Retinal pigment epithelial cell (primary cell): ENCODE data around the gene C22orf39.

Source experiments
- DNase-seq: peaks from one replicate; pipeline ENCODE4 v3.0.0-alpha.2; 2010; ENCODE audit warnings: low read depth
- H3K4me3 ChIP-seq: 2 replicates; pipeline ENCODE4 v1.5.1; 2011; ENCODE audit warnings: mild to moderate bottlenecking, low read length, control low read depth, moderate library complexity
- TF ChIP-seq, protein P1 (sequence below): conservative IDR thresholded peaks from 2 replicates; pipeline ENCODE4 v1.5.1; 2011; ENCODE audit warnings: low read depth, low read length, control low read depth, inconsistent platforms

Gene C22orf39

DNA sequence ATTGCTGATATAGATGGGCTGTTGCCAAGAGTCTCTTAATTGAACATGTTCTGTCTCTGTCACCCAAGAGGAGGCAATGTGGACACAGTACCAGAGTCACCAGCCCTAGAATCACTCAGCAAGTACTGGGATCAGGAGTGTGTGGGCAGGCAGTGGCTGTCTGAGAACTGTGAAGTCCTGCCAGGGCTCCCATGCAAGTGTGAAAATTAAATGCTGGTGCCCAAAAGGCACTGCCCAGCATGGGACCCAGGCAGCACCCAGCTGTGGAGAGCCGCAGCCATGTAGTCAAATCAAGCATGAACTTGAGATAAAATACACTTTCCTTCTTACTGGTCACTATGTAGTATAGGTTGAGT is 35.8 kb downstream of the C22orf39 start:
- TF ChIP-seq, protein P1, sequence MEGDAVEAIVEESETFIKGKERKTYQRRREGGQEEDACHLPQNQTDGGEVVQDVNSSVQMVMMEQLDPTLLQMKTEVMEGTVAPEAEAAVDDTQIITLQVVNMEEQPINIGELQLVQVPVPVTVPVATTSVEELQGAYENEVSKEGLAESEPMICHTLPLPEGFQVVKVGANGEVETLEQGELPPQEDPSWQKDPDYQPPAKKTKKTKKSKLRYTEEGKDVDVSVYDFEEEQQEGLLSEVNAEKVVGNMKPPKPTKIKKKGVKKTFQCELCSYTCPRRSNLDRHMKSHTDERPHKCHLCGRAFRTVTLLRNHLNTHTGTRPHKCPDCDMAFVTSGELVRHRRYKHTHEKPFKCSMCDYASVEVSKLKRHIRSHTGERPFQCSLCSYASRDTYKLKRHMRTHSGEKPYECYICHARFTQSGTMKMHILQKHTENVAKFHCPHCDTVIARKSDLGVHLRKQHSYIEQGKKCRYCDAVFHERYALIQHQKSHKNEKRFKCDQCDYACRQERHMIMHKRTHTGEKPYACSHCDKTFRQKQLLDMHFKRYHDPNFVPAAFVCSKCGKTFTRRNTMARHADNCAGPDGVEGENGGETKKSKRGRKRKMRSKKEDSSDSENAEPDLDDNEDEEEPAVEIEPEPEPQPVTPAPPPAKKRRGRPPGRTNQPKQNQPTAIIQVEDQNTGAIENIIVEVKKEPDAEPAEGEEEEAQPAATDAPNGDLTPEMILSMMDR: no peak
- no peak for DNase-seq
- H3K4me3 ChIP-seq: no peak overlapping the region

DNA sequence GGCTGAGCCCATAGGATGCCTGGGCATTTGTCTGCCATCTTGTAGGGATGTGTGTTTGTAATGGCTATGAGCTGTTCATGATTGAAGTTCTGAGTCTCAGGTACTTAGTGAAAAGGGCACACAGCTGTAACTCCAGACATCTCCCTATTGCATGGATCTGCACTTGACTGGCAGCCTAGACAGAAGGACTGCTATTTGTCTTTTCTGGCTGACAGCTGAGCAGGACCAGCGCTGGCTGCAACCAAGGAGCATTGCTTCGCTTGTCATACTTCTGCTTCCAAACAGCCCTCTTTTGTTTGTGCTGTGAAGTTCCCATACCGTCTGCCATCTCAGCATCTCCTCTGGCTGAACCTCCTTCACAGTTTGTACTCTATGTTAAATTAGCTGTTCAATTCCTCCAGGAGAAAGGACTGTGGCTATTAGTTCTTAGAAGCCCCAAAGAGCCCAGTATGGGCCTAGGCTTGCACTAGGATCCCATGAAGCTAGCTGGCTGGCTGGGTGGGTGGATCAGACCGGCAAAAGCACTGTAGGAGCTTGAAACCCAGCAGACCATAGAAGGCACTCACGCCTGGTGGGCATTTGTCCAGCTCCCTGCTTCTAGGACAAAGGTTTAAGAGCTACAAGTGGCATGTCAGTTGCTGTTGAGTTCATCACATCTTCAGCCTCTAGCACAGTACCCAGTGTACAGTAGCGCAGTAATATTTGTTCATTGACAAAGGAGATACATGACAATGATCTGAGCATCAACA is 36.4 kb downstream of the C22orf39 start:
- no peak overlapping the region for H3K4me3 ChIP-seq
- TF ChIP-seq, protein P1: no peak
- DNase-seq: no peak

DNA sequence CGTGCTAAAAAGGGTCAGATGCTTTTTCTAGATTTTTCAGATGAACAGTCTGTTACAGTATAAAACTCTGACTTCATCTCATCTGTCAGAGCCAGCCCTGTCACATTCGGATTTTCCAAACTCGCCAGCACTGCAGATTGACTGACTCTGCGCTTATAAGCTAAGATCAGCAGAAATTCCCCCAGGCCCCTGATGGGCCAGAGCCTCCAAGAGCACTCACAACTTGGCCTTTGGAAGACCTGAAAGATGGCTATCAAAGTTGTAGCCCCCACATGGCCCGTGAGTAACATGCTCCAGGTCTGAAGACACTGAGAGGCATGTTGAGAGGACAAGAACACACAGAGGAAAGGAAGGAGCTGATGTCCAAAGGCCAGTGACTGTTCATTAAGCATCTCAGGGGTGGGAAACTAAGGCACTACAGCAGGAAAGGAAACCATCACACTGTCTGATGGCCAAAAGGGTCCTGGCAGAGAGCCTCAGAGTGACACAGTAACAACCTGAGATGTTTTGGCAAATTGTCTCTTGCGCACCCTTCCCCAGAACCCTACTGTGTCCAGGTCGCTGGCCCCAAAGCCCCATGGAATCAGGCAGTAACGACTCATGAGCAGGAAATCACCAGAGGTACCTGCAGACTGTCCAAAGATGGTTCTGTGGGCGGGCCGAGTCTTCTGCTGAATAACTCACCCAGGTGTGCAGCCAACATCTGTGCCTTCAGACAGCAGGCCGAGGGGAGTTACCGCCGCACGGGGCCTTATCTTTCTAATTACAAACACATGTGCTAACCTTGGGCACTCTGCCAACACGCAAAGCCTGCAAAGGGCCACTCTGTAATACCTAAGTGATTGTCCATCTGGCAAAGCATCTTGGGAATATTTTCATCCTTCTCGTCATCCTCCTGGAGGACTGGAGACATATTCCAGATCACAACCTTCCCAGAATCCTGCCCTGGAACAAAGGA is 39.6 kb downstream of the C22orf39 start:
- TF ChIP-seq, protein P1: no peak
- DNase-seq: no peak

DNA sequence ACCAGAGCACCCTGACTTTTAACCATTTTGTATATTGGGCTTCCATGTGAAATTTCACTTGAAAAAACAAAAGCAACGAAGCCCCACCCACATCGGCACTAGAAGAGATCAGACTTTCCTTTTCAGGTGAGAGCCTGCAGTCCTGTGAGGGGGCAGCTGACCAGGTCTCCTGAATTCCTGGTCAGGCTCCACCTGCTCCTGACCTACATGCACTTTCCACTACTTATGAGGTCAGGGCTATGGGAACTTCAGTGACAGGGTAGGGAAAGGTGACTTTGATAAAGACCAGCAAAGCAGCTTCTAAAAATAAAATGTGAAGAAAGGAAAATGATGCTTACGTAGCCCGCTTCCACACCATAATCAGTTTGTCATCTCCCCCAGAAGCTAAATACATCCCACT is 40.7 kb downstream of the C22orf39 start:
- TF ChIP-seq, protein P1: no peak
- no peak for DNase-seq
- no peak overlapping the region for H3K4me3 ChIP-seq

More for the DNA sequence above, 39.6 kb downstream of the C22orf39 start:
- H3K4me3 ChIP-seq: no peak overlapping the region

DNA sequence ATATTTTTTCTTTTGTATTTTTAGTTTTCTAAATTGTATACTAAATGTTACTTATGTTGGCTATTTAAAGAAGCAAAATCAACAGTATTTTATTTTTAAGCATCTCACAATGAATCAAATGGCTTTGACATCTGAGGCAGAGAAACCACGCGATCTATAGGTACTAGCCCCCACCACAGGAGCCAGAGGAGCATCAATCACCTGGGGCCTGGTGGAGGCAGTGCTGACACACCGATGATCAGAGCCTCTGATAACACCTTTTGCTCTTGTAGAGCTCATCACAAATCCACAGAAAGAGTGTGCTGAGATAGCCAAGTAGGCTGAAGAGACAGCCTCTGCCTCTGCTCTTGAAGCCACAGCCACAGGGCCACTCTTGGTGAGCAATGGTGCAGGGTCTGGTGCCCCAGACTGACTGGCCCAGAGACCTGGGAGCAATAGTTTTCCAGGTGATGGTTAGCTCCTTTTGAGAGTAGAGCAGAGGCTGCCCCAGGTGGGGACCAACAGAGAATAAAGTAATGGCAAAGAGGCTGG is 41.2 kb downstream of the C22orf39 start:
- H3K4me3 ChIP-seq: no peak overlapping the region
- TF ChIP-seq, protein P1: no peak
- no peak for DNase-seq

DNA sequence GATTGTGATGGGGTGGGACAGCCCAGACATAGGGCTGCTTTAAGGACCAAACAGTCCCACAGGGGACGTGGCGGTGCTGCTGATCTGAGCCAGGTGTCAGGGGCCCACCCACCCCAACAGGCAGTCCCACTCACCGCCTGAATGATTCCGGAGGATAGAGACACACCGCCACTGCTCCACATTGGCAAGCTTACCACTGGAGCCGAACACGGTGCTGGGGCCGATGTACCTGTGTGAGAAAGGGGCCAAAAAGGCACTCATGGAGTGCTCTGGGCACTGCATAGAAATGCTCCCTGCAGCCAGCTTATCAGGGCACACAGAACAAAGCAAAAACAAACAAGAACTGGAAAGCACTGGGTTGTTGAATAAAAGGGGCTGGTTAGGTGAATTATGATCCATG is 41.9 kb downstream of the C22orf39 start:
- TF ChIP-seq, protein P1: no peak
- no peak for DNase-seq
- H3K4me3 ChIP-seq: no peak overlapping the region
